Large intestine (tissue), 3 donors: ENCODE data around the gene PPP2R3C. TPM values are rescaled to one million over a fixed set of nuclear protein-coding genes. Genes with fewer than 3 reads are reported as not detected.
"Not testable (repeated sequence)": the region's sequence is repeated elsewhere in the genome, so short reads cannot be mapped to it uniquely, and the experiment has no call there.

Experiments used
- DNase-seq, 2 donors: peaks; one replicate each; pipeline versions ENCODE4 v3.0.0 to v3.0.0-alpha.2; 2013
- H3K27ac ChIP-seq: one replicate; pipeline ENCODE4 v1.5.1; 2013; ENCODE audit warnings: low read length
- H3K27me3 ChIP-seq: 2 replicates; pipeline ENCODE4 v1.6.1; 2013; ENCODE audit warnings: low read length; ENCODE audit not compliant: control insufficient read depth, insufficient read depth
- H3K36me3 ChIP-seq: 2 replicates; pipeline ENCODE4 v1.6.1; 2013; ENCODE audit warnings: low read length; ENCODE audit not compliant: control insufficient read depth, insufficient read depth
- H3K4me1 ChIP-seq: one replicate; pipeline ENCODE4 v1.6.1; 2013; ENCODE audit warnings: low read length; ENCODE audit not compliant: control insufficient read depth, insufficient read depth
- H3K4me3 ChIP-seq: one replicate; pipeline ENCODE4 v1.5.1; 2013; ENCODE audit warnings: low read length
- H3K9me3 ChIP-seq: one replicate; pipeline ENCODE4 v1.6.1; 2013; ENCODE audit warnings: mild to moderate bottlenecking, low read depth, low read length, moderate library complexity; ENCODE audit not compliant: control insufficient read depth
- WGBS: methylation state at CpG from one replicate; pipeline ENCODE4 v1.1.5; 2013; ENCODE audit warnings: low lambda C conversion rate; ENCODE audit not compliant: insufficient coverage; 5-methylcytosine and 5-hydroxymethylcytosine counted together
- polyA plus RNA-seq: library from polyadenylated mRNA; unstranded; fragments of 120-200 nt; gene quantifications from one replicate; pipeline ENCODE4 v1.2.1, GENCODE V29; 2013

The PPP2R3C gene
- polyA plus RNA-seq, 1 donor = 51.7 TPM

- Histone ChIP-seq H3K27ac (no peak overlapping the region), H3K4me1 (no peaks in the 10 kb centered on the region), H3K27me3 (no peaks in the 10 kb centered on the region), H3K4me3 (no peak overlapping the region), H3K9me3 (no peaks in the 10 kb centered on the region), H3K36me3 (peaks cover 50% of the 10 kb centered on the region)
- DNase-seq = no peak
These were observed 13.9 kb downstream of the PPP2R3C start for GRCh38 chr14:35107866-35108265.

- not testable (repeated sequence) for H3K4me3 ChIP-seq, H3K27ac ChIP-seq, H3K4me1 ChIP-seq, H3K9me3 ChIP-seq, H3K27me3 ChIP-seq, DNase-seq
- no CpG with 5 or more reads among the region's 6 CpGs for WGBS
- H3K36me3 ChIP-seq = peaks cover 47% of the 10 kb centered on the region
These were observed 27.1 kb downstream of the PPP2R3C start for GRCh38 chr14:35094645-35095044.

GRCh38 chr14:35088514-35088913, 33.3 kb downstream of the PPP2R3C start:
- no peaks in the 10 kb centered on the region for H3K4me1 ChIP-seq
- peaks cover 54% of the 10 kb centered on the region for H3K36me3 ChIP-seq
- H3K27ac ChIP-seq = no peak overlapping the region
- no peak for DNase-seq
- no peak overlapping the region for H3K4me3 ChIP-seq
- WGBS = no CpG with 5 or more reads among the region's 2 CpGs
- H3K27me3 ChIP-seq = no peaks in the 10 kb centered on the region
- H3K9me3 ChIP-seq = no peaks in the 10 kb centered on the region

- WGBS = no CpG with 5 or more reads among the region's 2 CpGs
- H3K27ac ChIP-seq = no peak overlapping the region
- no peak for DNase-seq
- peaks cover 53% of the 10 kb centered on the region for H3K36me3 ChIP-seq
- H3K9me3 ChIP-seq = no peaks in the 10 kb centered on the region
- no peak overlapping the region for H3K4me3 ChIP-seq
- no peaks in the 10 kb centered on the region for H3K27me3 ChIP-seq
- H3K4me1 ChIP-seq = no peaks in the 10 kb centered on the region
These were observed 36.3 kb downstream of the PPP2R3C start for GRCh38 chr14:35085441-35085840.

- Histone ChIP-seq H3K36me3 (peaks cover 50% of the 10 kb centered on the region), H3K4me3 (no peak overlapping the region), H3K27ac (peak overlapping the region; percentile 48), H3K4me1 (peaks cover under 1% of the 10 kb centered on the region), H3K27me3 (no peaks in the 10 kb centered on the region), H3K9me3 (no peaks in the 10 kb centered on the region)
- peak in 1 of 2 donors; percentile 24 for DNase-seq
- WGBS = 100% methylated on average over 1 of the region's 8 CpGs
These were observed 38.1 kb downstream of the PPP2R3C start for GRCh38 chr14:35083530-35084150.

GRCh38 chr14:35079742-35080141, 42.0 kb downstream of the PPP2R3C start:
- no CpG with 5 or more reads among the region's 1 CpG for WGBS
- peaks cover 33% of the 10 kb centered on the region for H3K36me3 ChIP-seq
- no peak overlapping the region for H3K4me3 ChIP-seq
- no peaks in the 10 kb centered on the region for H3K9me3 ChIP-seq
- H3K4me1 ChIP-seq = peaks cover 10% of the 10 kb centered on the region
- DNase-seq = peak; percentile 6 to 42
- H3K27me3 ChIP-seq = no peaks in the 10 kb centered on the region
- H3K27ac ChIP-seq = peak overlapping the region; percentile 39

- peaks cover 26% of the 10 kb centered on the region for H3K36me3 ChIP-seq
- DNase-seq = peak; percentile 68 to 85
- H3K27ac ChIP-seq = peak overlapping the region; percentile 82
These were observed 43.7 kb downstream of the PPP2R3C start for GRCh38 chr14:35078082-35078481.

GRCh38 chr14:35073486-35073885, 48.3 kb downstream of the PPP2R3C start:
- Histone ChIP-seq H3K36me3 (peaks cover 28% of the 10 kb centered on the region), H3K4me1 (peaks cover 14% of the 10 kb centered on the region), H3K9me3 (no peaks in the 10 kb centered on the region), H3K27ac (no peak overlapping the region), H3K4me3 (no peak overlapping the region), H3K27me3 (no peaks in the 10 kb centered on the region)
- WGBS = no CpG with 5 or more reads among the region's 1 CpG
- DNase-seq = no peak

More at GRCh38 chr14:35078082-35078481, 43.7 kb downstream of the PPP2R3C start:
- H3K4me1 ChIP-seq = peaks cover 10% of the 10 kb centered on the region
- no CpG with 5 or more reads among the region's 2 CpGs for WGBS
- H3K27me3 ChIP-seq = no peaks in the 10 kb centered on the region
- H3K9me3 ChIP-seq = no peaks in the 10 kb centered on the region
- H3K4me3 ChIP-seq = no peak overlapping the region

GRCh38 chr14:35072226-35072625, 49.6 kb downstream of the PPP2R3C start:
- H3K36me3 ChIP-seq = peaks cover 29% of the 10 kb centered on the region
- H3K27ac ChIP-seq = no peak overlapping the region
- 100% methylated on average over 1 of the region's 3 CpGs for WGBS
- H3K9me3 ChIP-seq = no peaks in the 10 kb centered on the region
- no peak for DNase-seq
- H3K27me3 ChIP-seq = no peaks in the 10 kb centered on the region
- H3K4me3 ChIP-seq = no peak overlapping the region
- peaks cover 7% of the 10 kb centered on the region for H3K4me1 ChIP-seq

GRCh38 chr14:35068238-35069012, 53.4 kb downstream of the PPP2R3C start:
- H3K9me3 ChIP-seq = no peaks in the 10 kb centered on the region
- peak in 1 of 2 donors; percentile 70 for DNase-seq
- H3K36me3 ChIP-seq = peaks cover 28% of the 10 kb centered on the region
- WGBS = 100% methylated on average over 1 of the region's 4 CpGs
- H3K4me1 ChIP-seq = peaks cover 7% of the 10 kb centered on the region
- no peaks in the 10 kb centered on the region for H3K27me3 ChIP-seq
- H3K4me3 ChIP-seq = no peak overlapping the region
- H3K27ac ChIP-seq = peak overlapping the region; percentile 55
